HG03520 (cell line): Measurements from ENCODE around the gene FOXL2.
A peak's percentile ranks its signal among the peaks of the same experiment; 100 is the strongest.
"Not testable (repeated sequence)": the region's sequence is repeated elsewhere in the genome, so short reads cannot be mapped to it uniquely, and the experiment has no call there.

ENCODE experiments used
- ATAC-seq: cut with Tn5 transposase; IDR thresholded peaks from one replicate; pipeline ENCODE4 v1.9.1; 2021; ENCODE audit warnings: mild to moderate bottlenecking, moderate library complexity; ENCODE audit not compliant: unreplicated experiment

The FOXL2 gene

DNA sequence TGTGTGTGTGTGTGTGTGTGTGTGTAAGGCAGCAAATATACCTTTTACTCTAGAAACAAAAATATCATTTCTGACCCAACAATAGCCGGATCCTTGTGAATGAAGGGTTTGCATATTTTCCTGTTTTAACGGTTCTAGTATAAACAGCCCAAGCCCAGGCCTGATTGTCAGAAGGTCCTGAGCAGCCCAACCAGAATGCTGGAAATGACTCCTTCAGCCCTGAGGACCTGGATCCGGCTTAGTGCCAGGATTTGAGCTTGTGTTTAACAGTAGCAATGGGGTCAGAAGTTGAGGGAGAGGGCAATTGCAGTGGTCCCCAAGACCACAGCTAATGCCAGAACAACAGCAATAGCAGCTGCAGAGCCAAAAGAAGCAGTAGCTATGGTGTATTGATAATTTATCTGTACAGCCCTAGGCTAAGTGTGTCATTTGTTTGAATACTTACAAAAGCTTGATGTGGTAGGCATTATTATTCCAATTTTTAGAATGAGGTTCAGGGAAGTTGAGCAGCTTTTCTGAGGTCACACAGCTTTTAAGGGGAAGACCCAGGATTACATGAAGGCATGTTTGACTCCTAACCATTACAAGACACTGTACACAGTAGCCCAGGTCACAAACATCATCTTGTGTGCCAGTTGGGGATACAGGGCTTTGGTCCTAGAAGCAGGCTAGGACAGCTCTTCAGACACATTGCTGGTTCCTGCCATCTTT, 12.8 kb downstream of the FOXL2 start:
- no peak for ATAC-seq

GRCh38 chr3:138933068-138933668, 13.8 kb downstream of the FOXL2 start:
- ATAC-seq: no peak

DNA sequence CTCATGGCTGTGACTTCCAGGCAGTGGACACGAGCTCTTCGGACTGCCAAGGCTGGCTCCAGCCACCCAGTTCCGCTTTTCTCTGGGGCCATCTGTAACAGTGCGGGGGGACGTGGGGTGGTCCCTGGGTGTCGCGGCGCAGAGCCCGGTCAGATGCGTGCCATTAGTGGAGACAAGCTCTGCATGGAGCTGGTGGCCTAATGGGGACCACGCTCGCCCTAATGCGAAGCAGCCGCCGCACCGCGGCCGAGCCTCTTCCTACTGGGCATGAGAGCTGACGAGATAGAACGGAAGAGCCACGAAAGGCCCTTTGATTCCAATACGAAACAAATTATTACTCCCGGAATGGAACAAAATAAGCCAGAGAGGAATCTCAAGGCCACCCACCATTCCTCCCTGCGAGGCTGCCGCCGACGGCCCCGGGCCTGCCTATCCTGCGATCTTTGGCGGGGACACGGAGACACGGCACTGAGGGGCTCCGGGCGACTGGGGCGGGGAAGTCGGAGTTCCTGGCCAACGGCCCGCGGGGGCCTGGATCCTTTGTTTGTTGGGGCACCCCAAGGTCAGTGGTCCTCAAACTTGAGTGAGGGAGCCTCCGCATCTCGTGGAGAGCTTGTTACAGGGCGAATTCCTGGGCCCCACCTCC, 18.1 kb downstream of the FOXL2 start:
- ATAC-seq: no peak

DNA sequence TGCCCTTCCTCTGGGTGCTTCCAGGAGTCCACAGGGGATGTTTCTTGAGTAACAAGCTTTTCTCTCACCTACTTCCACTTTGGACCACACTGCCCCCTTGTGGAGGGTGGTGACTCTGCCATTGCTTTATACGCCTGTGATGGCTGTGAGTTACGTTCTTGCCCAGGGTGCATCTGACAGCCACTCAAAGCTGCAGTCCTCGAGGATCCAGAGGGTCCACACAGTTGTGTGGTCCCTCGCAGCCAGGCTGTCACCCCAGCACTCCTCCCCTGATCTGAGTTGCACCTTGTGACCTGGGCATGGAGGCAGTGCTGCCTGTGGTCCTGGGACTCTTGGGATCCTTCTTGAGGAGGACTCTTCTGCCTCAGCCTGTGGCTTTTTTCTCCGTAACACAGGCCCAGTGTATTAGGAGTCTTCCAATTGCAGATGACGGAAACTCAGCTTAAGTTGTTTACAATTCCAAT, 23.4 kb downstream of the FOXL2 start:
- peak; percentile 76 for ATAC-seq

GRCh38 chr3:138922400-138922799, 24.5 kb downstream of the FOXL2 start:
- not testable (repeated sequence) for ATAC-seq

DNA sequence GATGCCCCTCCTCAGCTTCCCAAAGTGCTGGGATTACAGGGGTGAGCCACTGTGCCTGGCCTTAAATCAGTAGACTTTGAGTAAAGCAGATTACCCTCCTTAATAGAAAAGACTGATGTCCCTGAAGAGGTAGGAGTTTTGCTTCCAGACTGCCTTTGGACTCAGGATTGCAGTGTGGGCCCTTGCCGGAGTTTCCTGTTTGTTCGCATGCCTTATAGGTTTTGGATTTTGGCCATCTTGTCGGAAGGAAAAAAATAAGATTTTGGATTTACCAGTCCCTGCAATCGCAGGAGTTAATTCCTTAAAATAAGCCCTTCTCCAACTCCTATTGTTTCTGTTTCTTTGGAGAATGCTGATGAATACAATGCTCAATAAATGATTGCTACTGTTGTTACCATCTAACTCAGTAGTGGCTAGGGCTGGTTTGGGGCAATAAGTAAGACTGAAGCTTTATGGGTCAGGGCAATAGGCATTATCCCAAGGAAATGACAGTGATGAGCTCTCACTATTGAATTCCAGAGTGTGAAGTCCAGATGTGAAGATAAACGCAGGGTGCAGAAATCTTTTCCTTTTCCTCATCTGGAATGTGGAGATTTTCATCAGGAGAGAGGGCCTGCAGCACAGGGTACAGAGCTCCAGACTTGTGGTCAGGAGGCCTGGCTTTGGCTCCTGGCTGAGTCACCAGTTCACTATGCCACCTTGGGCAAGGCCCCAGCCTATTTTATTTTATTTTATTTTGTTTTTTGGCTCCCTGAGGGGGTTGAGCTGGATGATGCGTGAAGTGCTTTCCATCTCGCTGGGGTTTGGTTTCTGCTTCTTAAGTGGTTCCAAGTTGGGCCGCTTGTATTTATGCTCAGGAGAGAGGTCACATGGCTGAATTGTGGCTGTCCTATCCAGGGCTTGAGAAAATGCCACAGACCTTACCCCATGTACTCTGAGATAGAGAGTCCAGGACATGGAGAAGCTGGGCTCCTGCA, 25.3 kb downstream of the FOXL2 start:
- no peak for ATAC-seq

DNA sequence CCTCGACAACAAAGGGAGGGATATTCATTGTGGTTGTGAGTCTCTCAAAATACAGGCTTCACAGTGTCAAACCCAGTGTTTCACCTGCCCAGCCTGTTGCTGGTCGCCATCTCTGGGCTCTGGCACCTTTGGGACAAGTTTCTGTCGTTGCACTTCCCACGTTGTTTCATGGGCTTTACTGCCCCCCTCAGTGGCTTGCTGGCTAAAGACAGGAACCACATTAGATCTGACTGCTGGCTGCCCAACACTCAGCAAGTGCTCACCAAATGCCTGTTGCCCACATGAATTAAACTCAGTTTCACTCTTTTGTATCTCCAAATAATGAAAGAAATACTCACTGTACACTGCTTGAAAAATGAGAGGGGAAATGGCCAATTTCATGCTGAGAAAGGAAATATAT, 27.6 kb downstream of the FOXL2 start:
- no peak for ATAC-seq

DNA sequence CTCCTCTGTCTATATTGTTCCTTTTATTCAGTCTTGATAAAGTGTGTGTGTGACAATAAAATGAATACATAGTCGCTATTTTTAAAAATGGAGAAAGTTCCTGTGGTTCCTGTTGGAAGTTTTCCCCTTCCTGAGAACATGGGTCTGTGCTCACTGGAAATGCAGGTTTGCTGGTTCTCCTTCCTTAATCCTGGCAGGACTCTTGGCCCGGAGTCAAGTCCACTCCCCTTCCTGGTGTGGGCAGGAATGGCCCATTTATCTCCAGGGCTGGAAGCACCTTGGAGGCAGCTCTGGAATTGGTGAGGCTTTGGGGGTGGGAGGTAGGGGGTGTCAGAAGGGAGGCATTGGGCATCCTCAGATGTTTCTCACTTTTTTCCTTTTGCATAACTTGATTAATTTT, 30.1 kb downstream of the FOXL2 start:
- no peak for ATAC-seq

DNA sequence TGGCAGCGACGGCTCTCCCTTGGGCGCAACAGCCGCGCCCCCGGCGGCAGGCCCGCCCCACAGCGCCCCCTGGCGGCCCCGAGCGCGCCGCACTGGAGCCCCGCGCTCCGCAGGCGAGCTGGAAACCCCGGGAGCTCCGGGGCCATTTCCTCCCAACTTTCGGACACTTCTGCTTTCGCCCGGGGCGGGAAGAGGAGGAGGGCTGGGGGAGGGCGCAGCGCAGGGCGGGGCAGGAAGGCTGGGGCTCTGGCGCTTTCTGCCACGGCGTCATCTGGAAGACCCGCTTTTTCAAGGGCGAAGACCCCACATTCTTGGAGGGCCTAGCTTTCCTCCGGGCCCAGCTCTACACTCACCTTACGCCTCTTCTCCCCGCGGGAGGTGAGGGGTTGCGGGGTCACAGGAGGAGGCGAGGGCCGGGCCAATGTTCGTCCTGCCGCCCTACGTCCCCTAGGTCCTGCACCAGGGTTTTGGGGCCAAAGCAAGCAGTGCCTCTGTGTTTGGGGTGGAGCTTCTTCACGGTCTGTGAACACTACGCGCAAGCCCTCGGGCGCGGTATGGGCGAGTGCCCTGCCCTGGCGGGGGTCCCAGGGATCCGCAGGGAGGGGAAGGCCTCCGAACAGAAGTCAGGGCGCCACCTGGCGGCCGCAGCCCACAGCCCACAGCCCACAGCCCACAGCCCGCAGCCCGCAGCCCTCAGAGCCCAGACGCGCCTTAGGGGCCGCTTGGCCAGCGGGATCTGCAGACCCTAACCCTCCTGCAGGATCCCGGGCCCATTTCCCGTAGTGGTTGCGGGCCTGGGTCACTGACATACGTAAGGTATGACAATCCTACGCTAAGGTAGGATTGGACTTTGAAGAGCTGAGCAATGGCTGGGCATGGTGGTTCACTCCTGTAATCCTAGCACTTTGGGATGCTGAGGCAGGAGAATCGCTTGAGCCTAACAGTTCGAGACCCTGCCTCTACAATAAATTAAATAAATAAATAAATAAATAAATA, 31.1 kb downstream of the FOXL2 start:
- peak; percentile 81 for ATAC-seq

GRCh38 chr3:138914870-138915502, 32.0 kb downstream of the FOXL2 start:
- ATAC-seq: peak; percentile 9

GRCh38 chr3:138913766-138914165, 33.2 kb downstream of the FOXL2 start:
- no peak for ATAC-seq

- ATAC-seq: no peak
Measured at GRCh38 chr3:138912237-138912636, 34.7 kb downstream of the FOXL2 start.

DNA sequence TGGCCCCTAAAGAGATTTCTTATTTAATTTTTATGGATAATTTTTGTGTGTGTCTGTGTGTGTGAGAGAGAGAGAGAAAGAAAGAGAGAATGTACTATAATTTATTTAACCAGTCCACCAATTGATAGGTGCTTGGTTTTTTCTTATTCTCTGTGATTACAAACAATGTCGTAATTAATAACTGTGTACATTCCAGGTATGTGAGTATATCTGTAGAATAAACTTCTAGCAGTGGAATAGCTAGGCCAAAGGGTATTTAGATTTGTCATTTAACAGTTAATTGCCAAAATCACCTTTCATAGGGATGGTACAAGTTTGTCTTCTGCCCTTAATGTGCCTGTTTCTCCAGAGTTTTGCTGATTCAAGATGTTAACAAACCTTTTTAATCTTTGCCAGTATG, 35.3 kb downstream of the FOXL2 start:
- ATAC-seq: no peak

- no peak for ATAC-seq
Measured at GRCh38 chr3:138909904-138910303, 37.0 kb downstream of the FOXL2 start.

DNA sequence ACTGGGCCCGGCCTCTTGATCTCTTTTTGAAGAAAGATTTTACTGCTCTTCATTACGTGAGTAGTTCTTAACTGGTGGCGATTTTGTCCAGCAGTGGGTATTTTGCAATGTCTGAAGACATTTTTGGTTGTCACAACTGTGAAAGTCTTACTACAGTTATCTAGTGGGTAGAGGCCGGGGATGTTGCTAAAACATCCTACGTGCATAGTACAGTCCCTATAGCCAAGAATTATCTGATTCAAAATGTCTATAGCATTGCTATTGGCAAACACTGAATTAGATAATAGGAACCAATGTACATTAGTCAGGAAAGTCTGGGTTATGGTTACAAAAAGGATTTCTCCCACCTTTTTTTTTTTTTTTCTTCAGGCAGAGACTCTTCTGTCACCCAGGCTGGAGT, 38.1 kb downstream of the FOXL2 start:
- no peak for ATAC-seq

GRCh38 chr3:138907539-138907938, 39.4 kb downstream of the FOXL2 start:
- ATAC-seq: no peak

- no peak for ATAC-seq
Measured at GRCh38 chr3:138902171-138902570, 44.8 kb downstream of the FOXL2 start.

DNA sequence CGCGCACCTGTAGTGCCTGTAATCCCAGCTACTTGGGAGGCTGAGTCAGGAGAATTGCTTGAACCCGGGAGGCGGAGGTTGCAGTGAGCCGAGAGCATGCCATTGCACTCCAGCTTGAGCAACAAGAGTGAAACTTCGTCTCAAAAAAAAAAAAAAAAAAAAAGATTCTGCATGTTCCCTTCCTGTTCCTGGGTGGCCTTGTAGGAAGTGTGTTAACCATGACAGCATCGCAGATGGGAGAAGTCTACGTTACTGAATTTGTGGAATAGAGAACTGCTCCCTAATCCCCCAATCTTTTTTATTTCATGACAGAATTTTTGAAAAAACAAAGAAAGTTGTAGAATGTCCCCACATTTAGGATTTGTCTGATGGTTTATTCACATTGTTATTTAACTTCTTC, 45.4 kb downstream of the FOXL2 start:
- ATAC-seq: no peak

GRCh38 chr3:138899351-138899991, 47.5 kb downstream of the FOXL2 start:
- ATAC-seq: no peak
